HG02763 (cell line): ENCODE measurements around the gene SCAMP3.
"Not testable (repeated sequence)": the region's sequence is repeated elsewhere in the genome, so short reads cannot be mapped to it uniquely, and the experiment has no call there.

Source experiments
- ATAC-seq: cut with Tn5 transposase; IDR thresholded peaks from one replicate; pipeline ENCODE4 v1.9.1; 2021; ENCODE audit warnings: mild to moderate bottlenecking, moderate library complexity; ENCODE audit not compliant: unreplicated experiment

The SCAMP3 gene

DNA sequence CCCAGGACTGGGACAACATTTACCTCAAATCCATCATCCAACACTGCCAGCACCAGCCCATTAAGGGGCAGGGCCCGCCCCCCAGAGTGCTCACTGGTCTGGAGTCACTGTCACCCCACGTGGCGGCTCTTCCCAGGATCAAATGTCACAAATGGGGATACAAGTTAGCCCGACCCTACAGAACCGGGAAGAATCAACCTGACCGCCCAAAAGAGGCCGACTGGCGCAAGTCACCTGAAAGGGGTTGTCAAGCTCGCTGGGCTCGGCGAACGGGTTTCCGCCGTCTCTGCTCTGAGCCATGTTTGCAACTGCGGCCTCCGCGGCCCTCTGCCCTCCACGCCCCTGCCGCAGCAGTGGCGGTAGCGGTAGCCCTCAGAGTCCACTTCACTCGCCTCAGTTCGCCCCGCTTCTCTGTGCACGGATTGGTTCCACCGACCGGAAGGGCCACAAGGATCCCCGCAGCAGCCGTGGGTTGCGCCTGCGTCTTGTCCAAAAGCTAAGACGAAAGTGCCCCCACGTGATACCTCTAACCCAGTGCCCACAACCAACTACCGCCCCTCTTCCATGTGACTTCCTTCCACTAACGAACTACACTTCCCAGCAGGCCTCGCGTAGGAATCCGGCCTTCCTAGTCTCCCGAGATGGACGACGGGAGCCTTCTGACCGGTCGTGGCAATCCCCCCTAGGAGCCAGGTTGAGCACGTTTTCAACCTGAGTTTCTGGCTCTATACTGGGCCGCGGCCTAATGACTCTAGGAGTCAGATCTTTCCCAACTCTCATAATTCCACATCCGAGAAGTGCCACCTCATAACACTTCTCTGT lies at the start of gene SCAMP3:
SCAMP3 (minus strand) TSS at position 509 of the 822 bp plus-strand sequence; CDS start at position 300, 209 bp downstream.
- ATAC-seq, result peak; percentile 90

DNA sequence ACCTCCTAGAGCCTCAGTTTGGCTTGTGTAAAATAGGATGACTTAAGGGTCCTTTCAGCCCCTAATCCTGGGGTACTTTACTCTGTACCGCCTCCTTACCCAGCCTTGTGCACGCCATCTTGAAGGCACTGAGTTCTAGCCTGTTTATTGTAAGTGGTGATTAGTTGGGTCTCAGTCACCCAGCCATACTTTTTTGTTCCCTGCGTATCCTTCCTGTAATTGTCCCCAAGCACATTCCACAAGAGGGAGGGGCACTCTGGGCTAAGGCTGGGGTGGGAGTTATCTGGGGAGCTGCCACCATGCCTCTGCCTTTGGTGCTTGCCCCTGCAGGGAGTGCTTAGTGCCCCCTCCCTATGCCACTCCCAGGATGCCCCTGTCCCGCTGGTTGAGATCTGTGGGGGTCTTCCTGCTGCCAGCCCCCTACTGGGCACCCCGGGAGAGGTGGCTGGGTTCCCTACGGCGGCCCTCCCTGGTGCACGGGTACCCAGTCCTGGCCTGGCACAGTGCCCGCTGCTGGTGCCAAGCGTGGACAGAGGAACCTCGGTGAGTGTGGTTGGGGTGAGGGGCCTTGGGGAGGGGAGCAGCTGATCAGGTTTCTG lies 47.4 kb upstream of the SCAMP3 start:
- ATAC-seq, result no peak

DNA sequence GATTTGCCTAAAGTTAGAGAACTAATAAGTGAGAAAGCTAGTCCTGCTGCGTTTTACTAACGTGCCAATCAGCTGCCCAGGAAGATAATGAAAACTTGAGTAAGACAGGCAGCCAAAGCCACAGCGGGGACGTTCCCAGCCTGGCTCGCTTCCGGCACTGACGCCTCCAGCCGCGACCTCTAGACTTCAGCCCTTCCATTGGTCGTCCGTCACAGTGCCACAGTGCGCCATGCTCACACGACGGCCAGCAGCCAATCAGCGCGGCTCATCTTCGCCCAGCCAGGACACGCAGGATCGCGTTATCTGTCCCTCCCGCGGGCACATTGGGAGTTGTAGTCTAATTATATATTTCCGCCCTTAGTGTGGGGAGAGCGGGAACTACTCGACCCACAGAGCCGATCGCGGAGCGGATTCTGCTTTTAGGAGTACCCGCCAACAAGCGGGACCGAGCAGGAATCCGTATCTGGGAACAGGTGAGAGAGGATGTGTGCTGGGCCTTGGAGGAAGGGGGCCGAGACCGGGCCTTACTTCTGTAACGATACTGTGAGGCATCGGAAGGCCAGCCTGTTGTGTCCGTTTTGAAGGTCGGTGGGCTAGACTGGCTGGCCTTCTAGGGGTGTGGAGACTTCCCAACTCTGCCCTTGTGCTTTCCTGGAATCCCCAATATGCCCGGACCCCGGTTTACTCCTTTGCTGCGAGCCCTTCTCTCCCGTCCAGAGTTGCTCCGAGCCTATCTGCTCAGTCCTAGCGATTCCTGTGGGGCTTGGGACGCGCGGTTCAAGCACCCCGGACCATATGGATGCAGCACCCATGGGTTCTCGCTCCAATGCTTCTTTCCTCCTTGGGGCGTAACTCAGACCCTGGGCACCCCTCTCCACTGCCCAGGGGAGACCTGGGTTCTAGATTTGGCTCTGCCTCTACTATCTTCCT lies 46.6 kb upstream of the SCAMP3 start, which contains the start of gene FDPS:
FDPS (plus strand) TSS at position 374 of the 930 bp plus-strand sequence. CDS start 924 bp downstream, outside the sequence.
- ATAC-seq, result peak; percentile 97

DNA sequence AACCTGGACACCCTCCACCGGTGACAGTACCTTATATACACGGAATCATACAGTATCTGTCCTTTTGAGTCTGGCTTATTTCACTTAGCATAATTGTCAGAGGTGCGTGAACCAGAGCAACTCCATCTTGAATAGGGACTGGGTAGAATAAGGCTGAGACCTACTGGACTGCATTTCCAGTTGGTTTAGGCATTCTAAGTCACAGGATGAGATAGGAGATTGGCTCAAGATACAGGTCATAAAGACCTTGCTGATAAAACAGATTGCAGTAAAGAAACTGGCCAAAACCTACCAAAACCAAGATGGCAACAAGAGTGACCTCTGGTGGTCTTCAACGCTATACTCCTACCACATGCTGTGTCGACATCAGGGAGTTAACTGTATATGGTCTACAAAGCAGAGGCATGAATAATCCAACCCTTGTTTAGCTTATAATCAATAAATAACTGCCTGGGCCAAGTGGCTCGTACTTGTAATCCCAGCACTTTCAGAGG lies 45.1 kb upstream of the SCAMP3 start:
- ATAC-seq, result no peak

DNA sequence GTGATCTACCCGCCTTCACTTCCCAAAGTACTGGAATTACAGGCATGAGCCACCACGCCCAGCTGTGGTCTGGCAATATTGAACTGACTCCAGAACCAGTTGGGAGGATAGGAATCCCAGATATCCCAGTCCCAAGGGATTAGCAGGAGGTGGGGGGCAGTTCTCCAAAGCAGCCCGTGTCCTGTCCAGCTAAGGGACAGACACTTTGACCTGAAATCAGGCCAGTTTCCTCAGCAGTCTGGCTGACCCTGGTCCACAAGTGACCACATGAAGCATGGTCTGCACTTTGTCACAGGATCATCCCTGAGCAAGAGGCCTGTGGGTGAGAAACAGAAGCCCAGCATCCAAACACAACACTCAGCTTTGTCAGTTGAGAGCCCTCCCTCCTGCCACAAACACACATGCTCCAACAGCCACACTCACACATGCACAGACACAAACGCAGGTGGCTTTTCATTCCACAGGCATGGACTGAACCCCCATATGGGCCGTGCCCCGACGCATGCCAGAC lies 43.8 kb upstream of the SCAMP3 start:
- no peak for ATAC-seq

DNA sequence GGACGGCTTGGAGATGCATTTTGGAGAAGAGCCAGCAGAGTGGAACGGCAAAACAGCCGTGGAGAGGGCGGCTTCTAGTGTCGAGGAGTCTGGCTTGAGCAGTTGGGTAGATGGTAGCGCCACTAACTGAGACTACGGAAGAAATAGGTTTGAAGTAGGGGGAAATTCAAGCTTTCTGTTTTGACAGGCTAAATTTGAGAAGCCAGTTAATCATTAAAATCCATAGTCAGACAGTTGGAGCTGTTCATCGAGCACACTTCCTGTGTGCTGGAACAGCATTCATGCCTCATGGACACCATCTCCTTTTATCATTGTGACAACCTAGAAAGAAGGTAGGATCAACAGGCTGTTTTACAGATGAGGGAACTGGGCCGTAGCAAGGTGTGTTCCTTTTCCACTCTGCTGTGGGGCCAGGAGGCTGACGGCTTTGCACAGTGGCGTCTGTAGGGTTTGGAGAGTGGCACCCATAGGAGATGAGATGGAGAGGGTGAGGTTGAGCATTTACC lies 42.5 kb upstream of the SCAMP3 start:
- ATAC-seq, result no peak

DNA sequence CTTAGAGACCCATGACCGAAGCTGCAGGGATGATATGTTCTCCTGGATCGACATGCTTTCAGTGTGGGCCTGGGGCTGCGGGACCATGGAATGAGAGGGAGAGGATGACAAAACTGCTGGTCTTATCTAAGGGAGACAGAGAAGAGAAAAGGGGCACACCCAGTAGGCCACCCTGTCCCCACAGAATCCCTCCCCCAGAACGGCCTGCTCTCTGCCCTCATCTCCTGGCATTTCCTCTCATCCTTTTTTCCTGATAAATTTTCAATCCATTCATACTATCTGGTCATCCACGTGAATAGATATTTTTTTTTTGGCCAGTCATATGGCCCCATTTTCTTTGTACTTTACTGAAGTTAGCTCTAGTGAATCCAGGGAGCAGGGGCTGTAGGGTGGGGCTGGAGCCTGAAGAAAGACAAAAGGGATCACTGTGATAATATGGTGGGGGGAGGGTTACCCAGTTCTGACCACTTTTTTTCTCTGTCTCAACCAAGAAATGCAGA lies 39.2 kb upstream of the SCAMP3 start, which contains the start of gene PKLR:
PKLR (minus strand) TSS at position 97 of the 500 bp plus-strand sequence; CDS start at position 54, 43 bp downstream.
- no peak for ATAC-seq

DNA sequence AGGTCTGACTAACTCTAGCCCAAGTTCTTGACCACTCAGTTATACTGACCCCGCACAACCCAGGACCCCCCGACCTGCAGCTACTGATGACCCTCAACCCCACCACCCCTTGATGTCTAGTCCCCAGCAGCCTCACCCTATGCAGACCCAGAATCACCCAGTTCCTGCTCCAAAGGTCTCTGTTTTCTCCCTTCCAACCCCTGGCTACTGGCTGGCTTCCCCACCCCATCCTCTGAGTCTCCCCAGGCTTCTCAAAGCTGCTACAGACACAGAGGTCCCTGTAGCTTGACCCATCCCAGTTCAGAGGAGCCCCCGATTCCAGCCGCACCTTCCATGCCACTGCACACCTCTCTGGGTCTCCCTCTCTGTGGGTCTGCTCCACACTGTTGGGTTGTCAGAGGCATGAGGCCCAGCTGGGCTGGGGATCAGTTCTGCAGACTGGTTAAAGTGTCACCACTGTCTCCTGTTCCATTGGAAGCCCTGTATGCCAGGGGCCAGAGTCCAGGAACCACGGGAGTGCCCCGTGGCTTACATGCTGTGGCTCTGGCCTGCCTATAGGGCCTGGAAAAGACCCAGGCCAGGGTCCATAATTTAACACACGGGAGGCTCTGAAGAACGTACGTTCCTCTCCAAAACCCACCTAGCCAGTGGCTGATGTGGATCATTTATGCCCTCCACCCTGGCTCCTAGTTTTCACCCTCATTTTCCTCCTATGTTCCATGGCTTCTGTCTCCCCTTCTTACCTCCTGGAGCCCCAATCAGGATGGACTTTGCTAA lies 38.6 kb upstream of the SCAMP3 start:
- no peak for ATAC-seq

DNA sequence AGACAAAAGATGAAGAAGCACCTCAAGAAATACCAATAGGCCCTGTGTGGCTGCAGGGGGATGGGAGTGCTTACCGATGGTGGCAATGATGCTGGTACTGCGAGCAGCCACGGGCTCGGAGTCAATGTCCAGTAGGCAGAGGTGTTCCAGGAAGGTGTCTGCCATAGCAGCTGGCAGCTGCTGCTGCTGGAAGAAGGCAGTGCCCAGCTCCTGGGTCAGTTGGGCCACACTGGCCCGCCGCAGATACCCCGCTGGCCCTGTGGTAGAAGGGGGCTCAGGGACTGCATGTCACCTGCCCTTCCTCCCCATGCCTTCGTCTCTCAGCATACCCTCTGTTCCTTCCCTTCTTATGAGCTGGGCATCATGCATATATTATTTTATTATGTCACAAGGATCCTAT lies 37.9 kb upstream of the SCAMP3 start:
- ATAC-seq, result no peak

DNA sequence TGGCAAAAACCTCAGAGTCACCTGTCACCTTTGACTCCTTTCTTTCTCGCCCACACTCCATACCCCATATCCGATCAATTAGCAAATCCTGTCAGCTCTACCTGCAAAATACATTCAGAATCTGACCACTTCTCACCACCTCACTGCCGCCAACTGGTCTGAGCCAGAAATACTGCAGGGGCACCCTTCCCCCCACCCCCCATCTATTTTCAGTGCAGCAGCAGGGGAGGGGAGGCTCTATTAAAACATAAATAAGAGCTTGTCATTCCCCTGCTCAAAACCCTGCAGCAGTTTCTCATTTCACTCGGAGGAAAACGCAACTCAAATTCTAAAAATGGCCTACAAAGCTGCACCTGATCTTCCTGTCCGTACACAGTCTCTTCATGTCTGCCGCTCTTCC lies 35.2 kb upstream of the SCAMP3 start:
- ATAC-seq, result no peak

DNA sequence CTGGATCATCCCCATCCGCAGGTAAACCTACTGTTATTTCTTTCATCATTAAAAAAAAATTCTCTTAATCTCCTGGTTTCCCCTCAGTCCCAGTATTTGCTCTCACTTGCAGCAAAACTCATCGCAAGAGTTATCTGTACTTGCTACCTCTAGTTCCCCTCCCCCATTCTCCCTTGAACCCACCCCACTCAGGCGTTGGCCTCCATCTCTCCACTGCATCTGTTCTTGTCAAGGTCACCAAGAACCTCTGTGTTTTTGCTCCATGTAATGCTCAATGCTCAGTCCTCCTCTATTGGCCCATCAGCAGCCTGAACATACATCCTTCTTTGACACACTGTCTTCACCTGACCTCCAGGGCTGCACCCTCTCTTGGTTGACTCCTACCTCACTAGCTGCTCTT lies 34.5 kb upstream of the SCAMP3 start:
- ATAC-seq, result no peak

DNA sequence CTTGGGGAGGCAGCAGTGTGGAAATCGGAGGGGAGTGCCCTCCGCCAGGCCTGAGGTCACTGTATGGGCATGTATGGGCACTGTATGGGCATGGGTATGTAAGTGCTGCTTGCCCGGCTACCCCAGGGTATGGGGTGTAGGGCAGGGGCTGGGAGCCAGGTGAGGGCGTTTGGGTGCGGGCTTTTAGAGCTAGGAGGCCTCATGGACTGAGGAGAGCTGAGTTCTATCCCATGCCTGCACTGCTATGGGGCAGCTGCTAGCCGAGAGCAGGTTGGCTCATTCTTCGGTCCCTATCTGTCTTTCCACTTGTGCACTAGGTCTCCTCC lies 33.7 kb upstream of the SCAMP3 start:
- ATAC-seq, result no peak

DNA sequence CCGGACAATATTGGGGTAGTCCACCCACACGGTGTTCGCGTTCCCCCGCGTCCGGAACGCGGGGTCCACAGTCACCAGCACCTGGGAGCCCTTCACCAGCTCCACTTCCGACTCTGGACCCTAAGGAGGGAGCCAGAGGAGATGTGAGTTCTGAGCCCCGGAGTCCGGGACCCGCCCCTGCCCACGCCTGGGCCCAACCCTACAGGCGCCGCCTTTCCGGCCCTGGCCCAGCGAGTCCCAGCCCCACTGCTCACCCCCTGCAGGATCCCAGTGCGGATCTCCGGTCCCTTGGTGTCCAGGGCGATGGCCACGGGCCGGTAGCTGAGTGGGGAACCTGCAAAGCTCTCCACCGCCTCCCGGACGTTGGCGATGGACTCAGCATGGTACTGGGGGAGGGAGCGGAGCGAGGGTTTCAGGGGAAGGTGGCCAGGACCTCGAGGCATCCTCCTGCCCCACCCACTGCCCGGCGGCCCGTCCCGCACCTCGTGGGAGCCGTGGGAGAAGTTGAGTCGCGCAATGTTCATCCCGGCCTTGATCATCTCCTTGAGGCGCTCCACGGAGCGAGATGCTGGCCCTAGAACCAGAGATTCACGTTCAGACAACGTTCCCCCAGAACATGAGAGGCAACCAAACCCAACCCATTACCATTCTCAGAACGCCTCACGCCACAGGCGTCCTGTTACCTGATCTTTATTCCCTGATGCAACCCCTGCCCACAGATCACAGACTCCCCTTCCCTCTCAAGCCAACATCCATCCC lies 33.2 kb upstream of the SCAMP3 start:
- no peak for ATAC-seq

DNA sequence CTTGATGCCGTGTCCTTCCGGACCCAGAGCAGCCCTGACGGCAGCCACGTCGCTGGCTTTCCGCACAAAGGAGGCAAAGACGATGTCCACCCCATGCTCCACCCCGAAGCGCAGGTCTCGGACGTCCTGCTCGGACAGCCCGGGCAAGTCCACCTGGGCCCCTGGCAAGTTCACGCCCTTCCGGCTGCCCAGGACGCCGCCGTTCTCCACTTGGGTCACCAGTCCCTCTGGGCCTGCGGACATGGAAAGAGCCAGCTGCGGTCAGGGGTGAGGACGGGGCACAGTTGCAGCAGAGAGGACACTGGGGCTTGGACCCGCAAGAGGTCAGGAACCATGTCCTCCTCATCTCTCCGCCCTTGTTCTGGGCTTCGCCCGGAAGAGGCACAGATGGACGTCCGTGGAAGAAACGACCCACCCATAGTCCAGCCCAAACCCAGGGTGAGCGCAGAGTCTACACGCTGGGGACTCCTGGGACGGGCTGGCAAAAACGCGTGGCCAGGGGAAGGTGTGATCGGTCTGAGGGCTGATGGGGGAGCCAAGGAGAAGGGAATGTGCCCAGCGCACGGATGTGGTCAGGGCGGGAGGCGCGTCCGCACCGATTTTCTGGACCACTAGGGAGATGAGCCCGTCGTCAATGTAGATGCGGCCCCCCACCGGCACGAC lies 32.5 kb upstream of the SCAMP3 start:
- ATAC-seq, result no peak

DNA sequence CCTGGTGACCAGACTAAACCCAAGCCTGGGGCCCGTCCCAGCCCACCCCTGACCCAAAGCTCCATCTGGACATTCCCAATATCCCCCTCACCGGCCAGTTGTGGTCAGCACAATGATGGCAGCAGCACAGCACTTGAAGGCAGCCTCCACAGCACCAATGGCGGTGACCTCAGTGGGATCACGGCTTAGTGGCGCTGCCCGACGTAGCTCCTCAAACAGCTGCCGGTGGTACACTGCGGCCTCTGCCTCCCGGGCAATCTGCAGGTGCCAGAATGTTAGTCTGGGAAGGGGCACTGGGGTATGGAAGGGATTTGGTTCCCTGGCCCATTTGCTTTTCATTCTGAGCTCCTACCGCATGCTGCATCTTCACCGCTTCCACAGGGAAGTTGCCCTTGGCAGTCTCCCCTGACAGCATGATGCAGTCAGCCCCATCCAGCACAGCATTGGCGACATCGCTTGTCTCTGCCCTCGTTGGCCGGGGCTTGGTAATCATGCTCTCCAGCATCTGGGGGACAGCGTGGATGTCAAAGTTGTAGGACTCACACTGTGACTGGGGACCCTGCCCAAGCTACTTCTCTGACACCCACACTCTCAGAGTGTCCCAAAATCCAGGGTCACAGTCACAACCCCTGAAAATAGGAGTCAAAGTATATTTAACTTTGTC lies 31.1 kb upstream of the SCAMP3 start:
- ATAC-seq, result no peak

DNA sequence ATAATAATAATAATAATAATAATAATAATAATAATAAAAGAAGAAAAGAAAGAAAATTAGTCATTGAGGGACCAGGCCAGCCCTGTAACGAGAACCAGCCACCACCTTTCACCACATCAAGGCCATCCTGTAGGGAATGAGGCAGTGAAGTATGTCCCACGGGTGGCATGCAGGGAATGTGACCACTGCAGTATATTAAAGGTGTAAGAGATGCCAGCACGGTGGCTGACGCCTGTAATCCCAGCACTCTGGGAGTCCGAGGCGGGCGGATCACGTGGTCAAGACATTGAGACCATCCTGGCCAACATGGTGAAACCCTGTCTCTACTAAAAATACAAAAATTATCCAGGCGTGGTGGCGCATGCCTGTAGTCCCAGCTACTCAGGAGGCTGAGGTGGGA lies 28.8 kb upstream of the SCAMP3 start:
- ATAC-seq, result not testable (repeated sequence)

DNA sequence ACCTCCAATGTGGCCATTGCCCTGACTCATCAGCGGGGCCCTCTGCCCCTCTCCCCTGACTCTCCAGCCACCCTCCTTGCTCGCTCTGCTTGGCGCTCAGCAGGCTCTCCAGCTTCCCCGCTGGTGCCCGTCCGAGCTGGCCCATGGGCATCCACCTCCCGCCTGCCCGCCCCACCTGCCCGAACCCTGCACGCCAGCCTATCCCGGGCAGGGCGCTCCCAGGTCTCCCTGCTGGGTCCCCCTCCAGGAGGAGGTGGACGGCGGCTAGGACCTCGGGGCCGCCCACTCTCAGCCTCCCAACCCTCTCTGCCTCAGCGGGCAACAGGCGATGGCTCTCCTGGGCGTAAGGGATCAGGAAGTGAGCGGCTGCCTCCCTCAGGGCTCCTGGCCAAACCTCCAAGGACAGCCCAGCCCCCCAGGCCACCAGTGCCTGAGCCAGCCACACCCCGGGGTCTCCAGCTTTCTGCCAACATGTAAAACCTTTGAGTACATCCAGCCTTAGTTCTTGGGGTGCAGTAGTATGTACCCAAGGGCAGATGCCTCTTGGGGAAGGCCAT lies 25.9 kb upstream of the SCAMP3 start:
- no peak for ATAC-seq

DNA sequence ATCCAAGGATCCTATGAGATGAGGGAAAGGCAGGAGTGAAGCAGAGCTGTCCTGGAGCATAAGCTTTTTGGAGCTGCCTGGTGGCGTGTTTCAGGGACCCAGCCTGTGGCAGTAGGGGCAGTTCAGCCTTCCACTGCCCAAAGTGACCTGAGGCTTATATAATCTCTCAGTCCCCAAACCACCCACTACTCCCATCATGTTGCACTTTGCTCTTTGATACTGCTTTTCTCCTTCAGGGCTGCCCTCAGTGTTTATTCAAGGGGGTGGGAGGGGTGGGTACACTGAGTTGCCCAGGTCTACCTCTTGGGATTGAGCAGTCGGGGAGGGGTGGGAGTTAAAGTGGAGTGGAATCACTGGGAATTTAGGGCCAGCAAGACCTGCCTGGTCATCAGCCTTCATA lies 24.4 kb upstream of the SCAMP3 start:
- ATAC-seq, result no peak
